Activated CD8-positive, alpha-beta T cell treated with anti-CD3 and anti-CD28 coated beads for 36 hours (primary cell): ENCODE results near the gene PMF1. TPM values are rescaled to one million over a fixed set of nuclear protein-coding genes. Genes with fewer than 3 reads are reported as not detected.
A peak's percentile ranks its signal among the peaks of the same experiment; 100 is the strongest.
"Not testable (repeated sequence)": the region's sequence is repeated elsewhere in the genome, so short reads cannot be mapped to it uniquely, and the experiment has no call there.

ENCODE experiments used
- ATAC-seq: fragments of 200-7000 bp; cut with Tn5 transposase; one replicate; pipeline ENCODE4 v1.10.0; 2021; ENCODE audit warnings: mild to moderate bottlenecking, moderate library complexity
- CTCF ChIA-PET: fragments of 350-600 bp; sonication (Branson Sonifier 250); formaldehyde crosslinking; loops from one replicate; lab custom pipeline; 2021; ENCODE audit warnings: antibody characterized with exemption; lab: Charles Lee
- POLR2A ChIA-PET: fragments of 350-600 bp; sonication (Branson Sonifier 250); formaldehyde crosslinking; loops from one replicate; lab custom pipeline; 2021; ENCODE audit warnings: antibody characterized with exemption; lab: Charles Lee
- DNase-seq: peaks from one replicate; pipeline ENCODE4 v3.0.0-alpha.2; 2020
- H3K27ac Mint-ChIP-seq: one replicate; pipeline ENCODE4 v1.8.0; 2021; ENCODE audit warnings: mild to moderate bottlenecking, mixed read lengths
- H3K27me3 Mint-ChIP-seq: one replicate; pipeline ENCODE4 v1.8.0; 2021; ENCODE audit warnings: mixed read lengths
- H3K36me3 Mint-ChIP-seq: one replicate; pipeline ENCODE4 v1.8.0; 2021; ENCODE audit warnings: low read depth, mixed read lengths
- H3K4me1 Mint-ChIP-seq: one replicate; pipeline ENCODE4 v1.8.0; 2021; ENCODE audit warnings: low read depth, mixed read lengths
- H3K4me3 Mint-ChIP-seq: one replicate; pipeline ENCODE4 v1.8.0; 2021; ENCODE audit warnings: mild to moderate bottlenecking, moderate library complexity, mixed read lengths
- H3K9me3 Mint-ChIP-seq: one replicate; pipeline ENCODE4 v1.8.0; 2021; ENCODE audit warnings: mixed read lengths
- CTCF ChIP-seq: fragments of 200-600 bp; IDR thresholded peaks from one replicate; pipeline ENCODE4 v1.8.0; 2022; ENCODE audit warnings: antibody characterized with exemption, mild to moderate bottlenecking
- intact Hi-C: fragments of 100-400 bp; cut with micrococcal nuclease; formaldehyde crosslinking; loops from one replicate; pipeline ENCODE4 v1.10.0; 2022
- total RNA-seq, 2 experiments: library from RNA; stranded (reverse); gene quantifications; one replicate each; pipeline ENCODE4 v1.2.3, GENCODE V29; 2021

Gene PMF1
- total RNA-seq, 2 experiments from 2014 or later = 89.4 to 93.7 TPM

- ChIA-PET CTCF (interaction anchor here (1.0 to 6.0 kb wide), 4 partner anchors 9 to 70 kb away, joined by 3 to 61 read pairs (median 8); no protein-coding TSS in a partner anchor), POLR2A (interaction anchor here (0.9 to 9.6 kb wide), 4 partner anchors 8 to 71 kb away, joined by 4 to 177 read pairs (median 46); partner anchors contain the start of genes SLC25A44 and SMG5)
- TF ChIP-seq CTCF = no peak
- Mint-ChIP-seq H3K4me1 (peaks cover 29% of the 10 kb centered on the region), H3K9me3 (no peaks in the 10 kb centered on the region), H3K36me3 (peaks cover 62% of the 10 kb centered on the region), H3K4me3 (no peak overlapping the region), H3K27me3 (no peaks in the 10 kb centered on the region), H3K27ac (peak overlapping the region; percentile 17)
- intact Hi-C loops = no loop called here
- DNase-seq (no peak), ATAC-seq (no peak)
These were observed 1.6 kb upstream of the PMF1 start for GRCh38 chr1:156211243-156211642.

- POLR2A ChIA-PET = interaction anchor here (1.2 to 9.6 kb wide), 9 partner anchors 12 to 70 kb away, joined by 3 to 177 read pairs (median 9); partner anchors contain the start of genes SLC25A44 and SMG5
These were observed 677 bp upstream of the PMF1 start for GRCh38 chr1:156212130-156212529.

GRCh38 chr1:156213644-156213966, 798 bp downstream of the PMF1 start:
- intact Hi-C loops = no loop called here

More at GRCh38 chr1:156212130-156212529, 677 bp upstream of the PMF1 start:
- H3K27me3 Mint-ChIP-seq = no peaks in the 10 kb centered on the region
- TF ChIP-seq CTCF = no peak
- H3K36me3 Mint-ChIP-seq = peaks cover 58% of the 10 kb centered on the region
- H3K4me3 Mint-ChIP-seq = peak overlapping the region; percentile 96
- H3K27ac Mint-ChIP-seq = peak overlapping the region; percentile 98
- peaks cover 30% of the 10 kb centered on the region for H3K4me1 Mint-ChIP-seq
- CTCF ChIA-PET = interaction anchor here (1.1 to 6.0 kb wide), 7 partner anchors 8 to 83 kb away, joined by 3 to 61 read pairs (median 7); no protein-coding TSS in a partner anchor
- intact Hi-C loops = no loop called here
- no peak for DNase-seq
- no peak for ATAC-seq
- no peaks in the 10 kb centered on the region for H3K9me3 Mint-ChIP-seq

GRCh38 chr1:156214024-156214748, 1.4 kb downstream of the PMF1 start:
- peak; percentile 50 for DNase-seq
- ATAC-seq = no peak
- ChIA-PET CTCF (interaction anchor here (6.0 kb wide), 1 partner anchor 10 kb away, joined by 61 read pairs; no protein-coding TSS in a partner anchor), POLR2A (interaction anchor here (0.9 to 9.6 kb wide), 10 partner anchors 10 to 274 kb away, joined by 3 to 177 read pairs (median 6); partner anchors contain the start of genes SLC25A44 and SMG5)
- H3K9me3 Mint-ChIP-seq = peaks cover 3% of the 10 kb centered on the region
- H3K36me3 Mint-ChIP-seq = peaks cover 59% of the 10 kb centered on the region
- no peaks in the 10 kb centered on the region for H3K27me3 Mint-ChIP-seq
- peaks cover 43% of the 10 kb centered on the region for H3K4me1 Mint-ChIP-seq
- peak overlapping the region; percentile 98 for H3K27ac Mint-ChIP-seq
- TF ChIP-seq CTCF = no peak
- peak overlapping the region; percentile 96 for H3K4me3 Mint-ChIP-seq
- intact Hi-C loops = no loop called here

More at GRCh38 chr1:156213644-156213966, 798 bp downstream of the PMF1 start:
- no peaks in the 10 kb centered on the region for H3K27me3 Mint-ChIP-seq
- peak overlapping the region; percentile 96 for H3K4me3 Mint-ChIP-seq
- DNase-seq = no peak
- H3K27ac Mint-ChIP-seq = peak overlapping the region; percentile 98
- H3K9me3 Mint-ChIP-seq = peaks cover 2% of the 10 kb centered on the region
- H3K4me1 Mint-ChIP-seq = peaks cover 41% of the 10 kb centered on the region
- no peak for ATAC-seq
- POLR2A ChIA-PET = interaction anchor here (0.8 to 9.6 kb wide), 18 partner anchors 10 to 273 kb away, joined by 3 to 177 read pairs (median 4); partner anchors contain the start of genes SLC25A44 and SMG5
- TF ChIP-seq CTCF = no peak
- CTCF ChIA-PET = interaction anchor here (0.8 to 6.0 kb wide), 9 partner anchors 11 to 117 kb away, joined by 3 to 61 read pairs (median 6); partner anchors contain the start of gene SLC25A44
- H3K36me3 Mint-ChIP-seq = peaks cover 57% of the 10 kb centered on the region

GRCh38 chr1:156216361-156217086, 3.7 kb downstream of the PMF1 start:
- Mint-ChIP-seq H3K36me3 (peaks cover 63% of the 10 kb centered on the region), H3K27ac (peak overlapping the region; percentile 99), H3K4me1 (peaks cover 61% of the 10 kb centered on the region)
- H3K4me3 Mint-ChIP-seq, intact Hi-C loops, H3K27me3 Mint-ChIP-seq, ATAC-seq, DNase-seq, H3K9me3 Mint-ChIP-seq: not testable (repeated sequence)
- ChIA-PET CTCF (interaction anchor here (6.0 kb wide), 1 partner anchor 8 kb away, joined by 61 read pairs; no protein-coding TSS in a partner anchor), POLR2A (interaction anchor here (9.6 kb wide), 1 partner anchor 18 kb away, joined by 177 read pairs; the partner anchor contains the start of gene SLC25A44)
